Neutrophil (primary cell): ENCODE measurements around the gene CTSC.

Experiments
- H3K27ac ChIP-seq: fragments of 200-600 bp; sonication (generic); 2 replicates; pipeline ENCODE4 v1.5.1; 2016; ENCODE audit warnings: mild to moderate bottlenecking, moderate library complexity
- H3K27me3 ChIP-seq: fragments of 200-600 bp; sonication (generic); 2 replicates; pipeline ENCODE4 v1.6.0; 2016; ENCODE audit warnings: mild to moderate bottlenecking
- H3K36me3 ChIP-seq: fragments of 200-600 bp; sonication (generic); 2 replicates; pipeline ENCODE4 v1.5.1; 2017
- H3K4me1 ChIP-seq, 2 experiments: fragments of 200-600 bp in 1 of 2; sonication (generic) in 1 of 2; 1 replicate in 1 of 2; 2 replicates in 1 of 2; pipeline versions ENCODE4 v1.5.1 to v1.6.1; 2013 to 2016; ENCODE audit warnings: low read depth in 1 of 2, low read length in 1 of 2, mild to moderate bottlenecking in 1 of 2, moderate library complexity in 1 of 2; ENCODE audit not compliant: control insufficient read depth in 1 of 2, insufficient read depth in 1 of 2
- H3K4me3 ChIP-seq, 2 experiments: fragments of 200-600 bp in 1 of 2; sonication (generic) in 1 of 2; 1 replicate in 1 of 2; 2 replicates in 1 of 2; pipeline ENCODE4 v1.5.1; 2013 to 2016; ENCODE audit warnings: low read depth in 1 of 2, low read length in 1 of 2, mild to moderate bottlenecking in 1 of 2, moderate library complexity in 1 of 2
- H3K9me3 ChIP-seq: fragments of 200-600 bp; sonication (generic); 2 replicates; pipeline ENCODE4 v1.5.1; 2016
- TF ChIP-seq, protein P1 (sequence below): fragments of 200-600 bp; sonication (generic); IDR thresholded peaks from 2 replicates; pipeline ENCODE4 v1.5.1; 2016; ENCODE audit warnings: antibody characterized with exemption

The CTSC gene

DNA sequence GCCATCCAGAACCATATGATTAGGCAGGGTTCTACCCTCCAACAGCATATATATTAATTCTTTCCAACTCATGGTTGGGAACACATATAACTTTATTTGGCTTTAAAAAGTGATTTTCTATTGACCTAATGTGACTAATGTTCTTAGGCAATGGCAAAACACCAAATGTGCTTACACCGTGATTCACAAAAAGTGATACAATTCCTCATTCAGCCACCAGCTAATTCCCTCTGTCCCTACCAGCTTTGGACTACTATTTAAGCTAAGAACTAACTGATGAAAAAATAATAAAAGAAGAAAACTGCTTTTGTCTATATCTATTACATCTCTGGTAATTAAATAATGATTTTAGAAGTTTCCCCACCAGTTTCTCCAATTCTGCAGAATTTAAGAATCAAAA is 4.7 kb downstream of the CTSC start:
- peaks cover 39% of the 10 kb centered on the region for H3K36me3 ChIP-seq
- H3K27ac ChIP-seq: no peak overlapping the region
- TF ChIP-seq, protein P1, sequence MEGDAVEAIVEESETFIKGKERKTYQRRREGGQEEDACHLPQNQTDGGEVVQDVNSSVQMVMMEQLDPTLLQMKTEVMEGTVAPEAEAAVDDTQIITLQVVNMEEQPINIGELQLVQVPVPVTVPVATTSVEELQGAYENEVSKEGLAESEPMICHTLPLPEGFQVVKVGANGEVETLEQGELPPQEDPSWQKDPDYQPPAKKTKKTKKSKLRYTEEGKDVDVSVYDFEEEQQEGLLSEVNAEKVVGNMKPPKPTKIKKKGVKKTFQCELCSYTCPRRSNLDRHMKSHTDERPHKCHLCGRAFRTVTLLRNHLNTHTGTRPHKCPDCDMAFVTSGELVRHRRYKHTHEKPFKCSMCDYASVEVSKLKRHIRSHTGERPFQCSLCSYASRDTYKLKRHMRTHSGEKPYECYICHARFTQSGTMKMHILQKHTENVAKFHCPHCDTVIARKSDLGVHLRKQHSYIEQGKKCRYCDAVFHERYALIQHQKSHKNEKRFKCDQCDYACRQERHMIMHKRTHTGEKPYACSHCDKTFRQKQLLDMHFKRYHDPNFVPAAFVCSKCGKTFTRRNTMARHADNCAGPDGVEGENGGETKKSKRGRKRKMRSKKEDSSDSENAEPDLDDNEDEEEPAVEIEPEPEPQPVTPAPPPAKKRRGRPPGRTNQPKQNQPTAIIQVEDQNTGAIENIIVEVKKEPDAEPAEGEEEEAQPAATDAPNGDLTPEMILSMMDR: no peak
- H3K4me3 ChIP-seq: no peak overlapping the region
- no peaks in the 10 kb centered on the region for H3K27me3 ChIP-seq
- H3K4me1 ChIP-seq: peaks cover 22 to 31% of the 10 kb centered on the region in 2 experiments
- H3K9me3 ChIP-seq: no peaks in the 10 kb centered on the region

DNA sequence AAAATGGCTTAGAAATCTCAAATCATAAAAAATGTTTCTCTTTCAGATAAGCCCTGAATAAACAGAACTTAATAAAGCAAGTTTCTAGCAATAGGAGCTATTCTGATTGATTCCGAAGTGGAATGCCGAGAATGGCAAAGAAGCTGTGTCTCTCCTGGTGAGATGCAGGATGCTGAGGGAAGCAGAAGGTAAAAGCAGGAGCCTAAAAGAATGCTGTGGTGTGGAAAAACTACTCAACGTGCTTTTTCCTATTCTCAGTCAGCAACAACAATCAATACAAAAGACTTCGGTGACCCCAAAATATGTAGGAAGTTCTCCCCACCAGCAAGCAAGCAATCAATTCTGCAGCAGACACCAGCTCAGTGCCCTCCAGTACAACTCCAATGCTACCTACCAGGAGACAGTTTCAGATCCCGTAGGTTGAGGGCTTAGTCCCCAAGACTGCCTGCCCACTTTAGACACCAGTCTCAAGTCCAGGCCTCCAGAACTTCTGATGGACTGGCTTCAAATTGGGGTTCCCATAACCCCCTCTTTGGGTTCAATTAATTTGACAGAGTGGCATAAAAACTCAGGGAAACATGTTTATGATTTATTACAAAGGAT is 6.6 kb downstream of the CTSC start:
- H3K36me3 ChIP-seq: peaks cover 39% of the 10 kb centered on the region
- no peak overlapping the region for H3K27ac ChIP-seq
- no peaks in the 10 kb centered on the region for H3K9me3 ChIP-seq
- TF ChIP-seq, protein P1: no peak
- no peaks in the 10 kb centered on the region for H3K27me3 ChIP-seq
- no peak overlapping the region for H3K4me3 ChIP-seq
- peaks cover 23 to 29% of the 10 kb centered on the region in 2 experiments for H3K4me1 ChIP-seq

DNA sequence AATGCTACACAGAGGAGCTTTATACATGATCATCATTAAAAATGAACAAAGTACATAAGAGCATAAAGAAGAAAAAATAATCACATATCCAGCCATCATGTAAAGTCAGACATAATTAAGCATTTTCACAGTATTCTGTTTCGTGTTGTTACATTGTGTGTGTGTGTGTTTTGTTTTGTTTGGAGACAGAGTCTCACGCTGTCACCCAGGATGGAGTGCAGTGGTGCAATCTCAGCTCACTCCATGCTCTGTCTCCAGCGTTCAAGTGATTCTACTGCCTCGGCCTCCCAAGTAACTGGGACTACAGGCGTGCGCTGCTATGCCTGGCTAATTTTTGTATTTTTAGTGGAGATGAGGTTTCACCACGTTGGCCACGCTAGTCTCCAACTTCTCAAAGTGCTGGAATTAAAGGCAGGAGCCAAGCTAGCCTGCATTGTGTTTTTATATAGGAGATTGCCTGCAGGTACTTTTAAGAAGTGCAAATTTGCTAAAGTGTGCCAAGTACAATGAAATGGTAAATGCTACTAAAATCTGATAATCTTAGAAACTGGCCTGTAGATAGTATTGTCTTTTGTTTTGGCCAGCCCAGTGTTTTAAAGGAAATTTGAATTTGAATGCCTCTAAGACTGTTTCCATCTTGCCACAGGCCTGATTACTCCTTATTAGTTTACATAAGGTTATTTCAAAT is 7.8 kb downstream of the CTSC start:
- peaks cover 11 to 17% of the 10 kb centered on the region in 2 experiments for H3K4me1 ChIP-seq
- H3K9me3 ChIP-seq: no peaks in the 10 kb centered on the region
- H3K36me3 ChIP-seq: peaks cover 39% of the 10 kb centered on the region
- H3K27ac ChIP-seq: no peak overlapping the region
- TF ChIP-seq, protein P1: no peak
- no peaks in the 10 kb centered on the region for H3K27me3 ChIP-seq
- no peak overlapping the region for H3K4me3 ChIP-seq

DNA sequence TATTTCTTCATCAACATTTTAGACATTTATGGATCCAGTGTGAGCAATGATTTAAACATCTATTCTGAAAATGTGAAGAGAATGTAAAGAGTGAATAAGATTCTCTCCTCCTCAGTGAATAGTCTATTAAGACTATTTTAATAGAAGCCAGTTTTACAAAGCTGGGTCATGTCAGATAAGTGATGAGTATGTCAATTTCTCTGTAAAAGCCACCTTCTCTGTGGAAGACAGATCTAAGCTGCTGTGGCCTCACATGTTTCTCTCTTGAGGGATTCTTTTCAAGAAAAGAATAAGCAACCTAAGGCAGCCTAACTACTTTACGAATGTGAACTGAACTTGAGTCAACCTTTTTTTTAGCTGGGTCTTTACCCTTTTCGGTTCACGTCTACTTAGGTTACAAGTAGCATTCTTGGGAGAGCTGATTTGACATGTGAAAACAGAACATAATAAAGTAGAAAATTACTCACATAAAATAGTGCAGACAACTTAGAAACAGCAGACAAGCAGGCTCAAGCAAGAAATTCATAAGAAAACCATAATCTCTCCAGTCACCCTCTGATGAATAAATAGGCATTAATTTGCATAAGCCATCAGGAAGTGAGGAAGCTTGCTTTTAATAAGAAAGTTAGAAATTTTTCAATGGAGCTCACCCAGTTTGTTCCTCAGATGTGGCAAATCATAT is 9.9 kb downstream of the CTSC start:
- TF ChIP-seq, protein P1: no peak
- H3K27me3 ChIP-seq: no peaks in the 10 kb centered on the region
- H3K9me3 ChIP-seq: no peaks in the 10 kb centered on the region
- peaks cover 3 to 11% of the 10 kb centered on the region in 2 experiments for H3K4me1 ChIP-seq
- no peak overlapping the region for H3K4me3 ChIP-seq
- peaks cover 25% of the 10 kb centered on the region for H3K36me3 ChIP-seq
- peak overlapping the region; percentile 61 for H3K27ac ChIP-seq

DNA sequence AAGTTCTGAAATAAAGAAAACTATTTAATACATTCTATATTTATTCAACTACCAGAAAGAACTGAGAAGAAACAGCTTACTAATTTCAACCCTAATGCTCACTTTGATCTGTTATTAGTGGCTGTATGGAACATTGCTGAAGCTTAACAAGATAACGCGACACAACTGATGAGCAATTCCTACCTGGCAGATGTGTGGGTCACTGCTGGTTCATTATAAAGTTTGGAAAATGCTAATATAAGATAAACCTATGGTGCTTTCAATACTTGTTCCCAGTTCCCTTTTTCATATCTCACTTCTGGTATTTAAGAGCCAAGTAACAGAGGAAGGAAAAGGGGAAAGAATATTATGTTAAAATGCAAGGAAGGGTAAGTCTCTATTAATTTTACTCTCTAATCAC is 10.5 kb downstream of the CTSC start:
- Histone ChIP-seq H3K27ac (peak overlapping the region; percentile 61), H3K9me3 (no peaks in the 10 kb centered on the region), H3K4me1 (peaks cover 3 to 11% of the 10 kb centered on the region in 2 experiments), H3K27me3 (no peaks in the 10 kb centered on the region), H3K36me3 (peaks cover 20% of the 10 kb centered on the region), H3K4me3 (no peak overlapping the region)
- TF ChIP-seq, protein P1: no peak
